ENCODE data around the gene SKOR1. TPM values are rescaled to one million over a fixed set of nuclear protein-coding genes. Genes with fewer than 3 reads are reported as not detected.

The SKOR1 gene
- total RNA-seq, 1 experiment from 2014 or later = 0.81 TPM

DNA sequence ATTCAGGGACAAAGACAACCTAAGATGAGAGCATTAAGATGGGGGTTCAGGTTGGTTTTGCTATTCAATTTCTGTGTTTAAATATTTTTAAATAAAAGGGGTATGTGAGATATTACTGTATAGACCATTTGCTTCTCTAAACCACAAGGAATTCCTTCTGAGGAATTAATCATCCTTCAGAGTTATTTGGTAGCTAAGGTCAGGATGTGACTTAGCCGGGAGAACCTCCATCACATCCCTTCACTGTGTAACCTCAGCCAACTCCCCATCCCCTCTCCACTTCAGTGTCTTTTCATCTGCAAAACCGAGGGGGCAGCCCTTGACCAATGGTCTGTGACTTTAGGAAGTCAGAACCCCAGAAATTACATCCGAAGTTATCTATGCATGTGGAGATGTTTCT lies 48.7 kb upstream of the SKOR1 start:
- Histone ChIP-seq H3K27me3 (ENCODE audit: insufficient read depth, low read length) (no peaks in the 10 kb centered on the region), H3K4me3 (replicated peaks in 1 of 2; ENCODE audit: low read depth in 1 of 2, low read length in 2 of 2) (no peak overlapping the region), H3K79me2 (ENCODE audit: insufficient read depth, low read length) (no peaks in the 10 kb centered on the region), H3K4me2 (ENCODE audit: low read length) (no peak overlapping the region), H3K4me1 (ENCODE audit: control insufficient read depth in 1 of 2, insufficient read depth in 2 of 2, low read length in 2 of 2) (no peaks in the 10 kb centered on the region), H3K9me2 (ENCODE audit: insufficient read depth) (no peaks in the 10 kb centered on the region), H3K36me3 (ENCODE audit: control insufficient read depth in 1 of 2, insufficient read depth in 2 of 2, low read length in 2 of 2) (no peaks in the 10 kb centered on the region), H3K27ac (ENCODE audit: low read depth, low read length) (no peak overlapping the region), H3K9ac (ENCODE audit: low read length) (no peak overlapping the region), H2AFZ (ENCODE audit: low read depth, low read length, poor library complexity, severe bottlenecking) (no peak overlapping the region), H4K20me1 (ENCODE audit: insufficient read depth) (no peaks in the 10 kb centered on the region), H3K9me3 (ENCODE audit: control insufficient read depth in 1 of 2, insufficient read depth in 1 of 2, low read depth in 1 of 2, low read length in 2 of 2) (no peaks in the 10 kb centered on the region)
- CTCF ChIA-PET = interaction anchor here (1.1 kb wide), 1 partner anchor 16 kb away, joined by 8 read pairs; no protein-coding TSS in a partner anchor
- RAD21 ChIA-PET (ENCODE audit: low non-redundant PET in 1 of 2, low total read pairs in 2 of 2, uncharacterized antibody in 2 of 2, unreplicated experiment in 2 of 2) = no interaction called here
- intact Hi-C loops (cut with micrococcal nuclease) = no loop called here
- POLR2A ChIA-PET = no interaction called here
- no peak for ATAC-seq
- BruUV-seq (replicated peaks) = no TSS peak
- TF ChIP-seq, protein P1, sequence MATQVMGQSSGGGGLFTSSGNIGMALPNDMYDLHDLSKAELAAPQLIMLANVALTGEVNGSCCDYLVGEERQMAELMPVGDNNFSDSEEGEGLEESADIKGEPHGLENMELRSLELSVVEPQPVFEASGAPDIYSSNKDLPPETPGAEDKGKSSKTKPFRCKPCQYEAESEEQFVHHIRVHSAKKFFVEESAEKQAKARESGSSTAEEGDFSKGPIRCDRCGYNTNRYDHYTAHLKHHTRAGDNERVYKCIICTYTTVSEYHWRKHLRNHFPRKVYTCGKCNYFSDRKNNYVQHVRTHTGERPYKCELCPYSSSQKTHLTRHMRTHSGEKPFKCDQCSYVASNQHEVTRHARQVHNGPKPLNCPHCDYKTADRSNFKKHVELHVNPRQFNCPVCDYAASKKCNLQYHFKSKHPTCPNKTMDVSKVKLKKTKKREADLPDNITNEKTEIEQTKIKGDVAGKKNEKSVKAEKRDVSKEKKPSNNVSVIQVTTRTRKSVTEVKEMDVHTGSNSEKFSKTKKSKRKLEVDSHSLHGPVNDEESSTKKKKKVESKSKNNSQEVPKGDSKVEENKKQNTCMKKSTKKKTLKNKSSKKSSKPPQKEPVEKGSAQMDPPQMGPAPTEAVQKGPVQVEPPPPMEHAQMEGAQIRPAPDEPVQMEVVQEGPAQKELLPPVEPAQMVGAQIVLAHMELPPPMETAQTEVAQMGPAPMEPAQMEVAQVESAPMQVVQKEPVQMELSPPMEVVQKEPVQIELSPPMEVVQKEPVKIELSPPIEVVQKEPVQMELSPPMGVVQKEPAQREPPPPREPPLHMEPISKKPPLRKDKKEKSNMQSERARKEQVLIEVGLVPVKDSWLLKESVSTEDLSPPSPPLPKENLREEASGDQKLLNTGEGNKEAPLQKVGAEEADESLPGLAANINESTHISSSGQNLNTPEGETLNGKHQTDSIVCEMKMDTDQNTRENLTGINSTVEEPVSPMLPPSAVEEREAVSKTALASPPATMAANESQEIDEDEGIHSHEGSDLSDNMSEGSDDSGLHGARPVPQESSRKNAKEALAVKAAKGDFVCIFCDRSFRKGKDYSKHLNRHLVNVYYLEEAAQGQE (IDR thresholded peaks at IDR 0.05; ENCODE audit: low read depth) = no peak
- TF ChIP-seq, protein P2, sequence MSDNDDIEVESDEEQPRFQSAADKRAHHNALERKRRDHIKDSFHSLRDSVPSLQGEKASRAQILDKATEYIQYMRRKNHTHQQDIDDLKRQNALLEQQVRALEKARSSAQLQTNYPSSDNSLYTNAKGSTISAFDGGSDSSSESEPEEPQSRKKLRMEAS (IDR thresholded peaks at IDR 0.05) = no peak
- TF ChIP-seq EGR1 (IDR thresholded peaks at IDR 0.05; ENCODE audit: low read depth) (no peak), JUND (IDR thresholded peaks at IDR 0.05) (no peak), ELF1 (IDR thresholded peaks at IDR 0.05; ENCODE audit: borderline replicate concordance, low read depth) (no peak), ZFX (IDR thresholded peaks at IDR 0.05) (no peak)
- TF ChIP-seq, protein P3, sequence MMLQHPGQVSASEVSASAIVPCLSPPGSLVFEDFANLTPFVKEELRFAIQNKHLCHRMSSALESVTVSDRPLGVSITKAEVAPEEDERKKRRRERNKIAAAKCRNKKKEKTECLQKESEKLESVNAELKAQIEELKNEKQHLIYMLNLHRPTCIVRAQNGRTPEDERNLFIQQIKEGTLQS (IDR thresholded peaks at IDR 0.05) = no peak
- no peak for DNase-seq (ENCODE audit: low read depth, low spot score)

DNA sequence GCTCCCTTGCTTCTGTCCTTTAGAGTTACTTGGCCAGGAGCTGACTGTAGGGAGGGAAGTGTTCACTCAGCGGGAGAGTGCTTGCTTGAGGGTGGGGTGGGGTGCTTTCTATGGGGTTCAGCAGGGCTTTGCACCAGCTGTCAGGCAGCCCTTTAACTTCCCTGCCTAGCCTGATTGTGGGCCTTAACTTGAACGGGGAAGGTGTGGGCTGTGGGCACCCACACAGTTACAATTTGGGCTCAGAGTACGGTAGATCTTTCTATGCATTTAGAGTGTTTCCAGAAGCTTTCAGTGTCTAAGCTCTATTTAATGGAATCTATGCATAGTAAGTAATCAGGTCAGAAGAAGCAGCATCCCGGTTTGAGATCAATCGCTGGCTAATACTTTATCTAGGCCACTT lies 48.2 kb upstream of the SKOR1 start:
- H3K27ac ChIP-seq (ENCODE audit: low read depth, low read length) = no peak overlapping the region
- ChIA-PET POLR2A (no interaction called here), RAD21 (ENCODE audit: low non-redundant PET in 1 of 2, low total read pairs in 2 of 2, uncharacterized antibody in 2 of 2, unreplicated experiment in 2 of 2) (no interaction called here), CTCF (no interaction called here)
- no peaks in the 10 kb centered on the region for H3K36me3 ChIP-seq (ENCODE audit: control insufficient read depth in 1 of 2, insufficient read depth in 2 of 2, low read length in 2 of 2)
- H3K4me3 ChIP-seq (replicated peaks in 1 of 2; ENCODE audit: low read depth in 1 of 2, low read length in 2 of 2) = no peak overlapping the region
- H2AFZ ChIP-seq (ENCODE audit: low read depth, low read length, poor library complexity, severe bottlenecking) = no peak overlapping the region
- H3K4me1 ChIP-seq (ENCODE audit: control insufficient read depth in 1 of 2, insufficient read depth in 2 of 2, low read length in 2 of 2) = no peaks in the 10 kb centered on the region
- no peaks in the 10 kb centered on the region for H4K20me1 ChIP-seq (ENCODE audit: insufficient read depth)
- BruUV-seq (replicated peaks) = no TSS peak
- intact Hi-C loops (cut with micrococcal nuclease) = no loop called here
- H3K4me2 ChIP-seq (ENCODE audit: low read length) = no peak overlapping the region
- no peak for DNase-seq (ENCODE audit: low read depth, low spot score)
- H3K9me2 ChIP-seq (ENCODE audit: insufficient read depth) = no peaks in the 10 kb centered on the region
- H3K27me3 ChIP-seq (ENCODE audit: insufficient read depth, low read length) = no peaks in the 10 kb centered on the region
- no peaks in the 10 kb centered on the region for H3K79me2 ChIP-seq (ENCODE audit: insufficient read depth, low read length)
- H3K9me3 ChIP-seq (ENCODE audit: control insufficient read depth in 1 of 2, insufficient read depth in 1 of 2, low read depth in 1 of 2, low read length in 2 of 2) = no peaks in the 10 kb centered on the region
- no peak for ATAC-seq
- no peak overlapping the region for H3K9ac ChIP-seq (ENCODE audit: low read length)
- no peak for TF ChIP-seq ZNF274 (IDR thresholded peaks at IDR 0.05; ENCODE audit: low read depth, low read length)
- TF ChIP-seq EZH2phosphoT487 (IDR thresholded peaks at IDR 0.05; ENCODE audit: borderline replicate concordance) = no peak
- no peak for TF ChIP-seq ZFX (IDR thresholded peaks at IDR 0.05)
- TF ChIP-seq RAD21 (IDR thresholded peaks at IDR 0.05; ENCODE audit: low read depth) = no peak
- no peak for TF ChIP-seq SP1 (IDR thresholded peaks at IDR 0.05; ENCODE audit: low read depth)
- no peak for TF ChIP-seq YY1 (IDR thresholded peaks at IDR 0.05; ENCODE audit: extremely low read depth, insufficient replicate concordance, low read depth, low read length)
- TF ChIP-seq CBX3 (IDR thresholded peaks at IDR 0.05; ENCODE audit: low read depth) = no peak
- no peak for TF ChIP-seq POLR2AphosphoS5 (IDR thresholded peaks at IDR 0.05; ENCODE audit: low read depth, low read length)
- TF ChIP-seq, protein P2 (IDR thresholded peaks at IDR 0.05) = no peak
- TF ChIP-seq CEBPB (IDR thresholded peaks at IDR 0.05; ENCODE audit: low read depth) = no peak
- TF ChIP-seq, protein P3 (IDR thresholded peaks at IDR 0.05) = no peak
- TF ChIP-seq EGR1 (IDR thresholded peaks at IDR 0.05; ENCODE audit: low read depth) = no peak
- TF ChIP-seq JUND (IDR thresholded peaks at IDR 0.05) = no peak
- TF ChIP-seq ELF1 (IDR thresholded peaks at IDR 0.05; ENCODE audit: borderline replicate concordance, low read depth) = no peak

Data from HCT116 (cell line).